GM23248 (cell line): ENCODE results near the gene TMBIM1. TPM values are rescaled to one million over a fixed set of nuclear protein-coding genes. Genes with fewer than 3 reads are reported as not detected.

Experiments used
- DNase-seq: peaks from one replicate; pipeline ENCODE4 v3.0.0-alpha.2; 2015
- H2AFZ ChIP-seq: fragments of 200-600 bp; sonication (generic); 2 replicates; pipeline ENCODE4 v1.6.1; 2016; ENCODE audit warnings: antibody characterized with exemption
- H3F3A ChIP-seq: fragments of 200-600 bp; sonication (generic); 2 replicates; pipeline ENCODE4 v1.6.1; 2016; ENCODE audit warnings: mild to moderate bottlenecking, antibody characterized with exemption, mixed run types; ENCODE audit not compliant: insufficient read depth
- H3K27ac ChIP-seq: fragments of 200-600 bp; sonication (generic); 2 replicates; pipeline ENCODE4 v1.5.1; 2016; ENCODE audit warnings: mild to moderate bottlenecking
- H3K27me3 ChIP-seq: fragments of 200-600 bp; sonication (generic); replicated peaks from 2 replicates; pipeline ENCODE4 v1.6.1; 2016; ENCODE audit warnings: mild to moderate bottlenecking; ENCODE audit not compliant: insufficient read depth
- H3K36me3 ChIP-seq: fragments of 200-600 bp; sonication (generic); 2 replicates; pipeline ENCODE4 v1.6.1; 2016; ENCODE audit warnings: low read depth, mild to moderate bottlenecking
- H3K4me1 ChIP-seq: fragments of 200-600 bp; sonication (generic); 2 replicates; pipeline ENCODE4 v1.6.1; 2016; ENCODE audit warnings: mild to moderate bottlenecking; ENCODE audit not compliant: insufficient read depth
- H3K4me2 ChIP-seq: fragments of 200-600 bp; sonication (generic); one replicate; pipeline ENCODE4 v1.6.1; 2016; ENCODE audit warnings: mild to moderate bottlenecking; ENCODE audit not compliant: unreplicated experiment
- H3K4me3 ChIP-seq: fragments of 200-600 bp; sonication (generic); 2 replicates; pipeline ENCODE4 v1.5.1; 2016; ENCODE audit warnings: mild to moderate bottlenecking
- H3K79me2 ChIP-seq: fragments of 200-600 bp; sonication (generic); 2 replicates; pipeline ENCODE4 v1.6.1; 2016; ENCODE audit warnings: mild to moderate bottlenecking; ENCODE audit not compliant: insufficient read depth
- H3K9ac ChIP-seq: fragments of 200-600 bp; sonication (generic); 2 replicates; pipeline ENCODE4 v1.6.1; 2016; ENCODE audit warnings: mild to moderate bottlenecking
- H3K9me2 ChIP-seq: fragments of 200-600 bp; sonication (generic); 2 replicates; pipeline ENCODE4 v1.6.1; 2016; ENCODE audit warnings: mixed run types, mild to moderate bottlenecking, moderate library complexity; ENCODE audit not compliant: insufficient read depth
- H3K9me3 ChIP-seq: fragments of 200-600 bp; sonication (generic); one replicate; pipeline ENCODE4 v1.6.1; 2017; ENCODE audit warnings: low read depth
- H4K20me1 ChIP-seq: fragments of 200-600 bp; sonication (generic); 2 replicates; pipeline ENCODE4 v1.6.0; 2016; ENCODE audit not compliant: insufficient read depth
- EZH2 ChIP-seq: fragments of 200-600 bp; sonication (generic); IDR thresholded peaks from 2 replicates; pipeline ENCODE4 v1.6.1; 2018; ENCODE audit warnings: antibody characterized with exemption, mild to moderate bottlenecking; ENCODE audit not compliant: insufficient read depth, poor library complexity, severe bottlenecking
- EZH2phosphoT487 ChIP-seq: fragments of 200-600 bp; sonication (generic); IDR thresholded peaks from 2 replicates; pipeline ENCODE4 v1.6.1; 2018; ENCODE audit warnings: antibody characterized with exemption, moderate library complexity, mild to moderate bottlenecking, low read depth; ENCODE audit not compliant: insufficient read depth
- WGBS, 2 experiments: methylation state at CpG; one replicate each; pipeline ENCODE4 v1.1.6; 2015 to 2017; ENCODE audit warnings: low lambda C conversion rate in 2 of 2, low coverage in 1 of 2; ENCODE audit errors: missing lambda C conversion rate in 2 of 2; 5-methylcytosine and 5-hydroxymethylcytosine counted together
- in situ Hi-C: fragments of 300-500 bp; cut with MboI; formaldehyde crosslinking; loops from 2 replicates; pipeline ENCODE4 v1.15.0; 2020
- polyA plus RNA-seq: library from polyadenylated mRNA; unstranded; fragments of >200 nt; fragmentation: Nextera tagmentation; extraction: Ambion mirVana; gene quantifications from 2 replicates; pipeline ENCODE4 v1.2.1, GENCODE V29; 2016
- total RNA-seq: library from RNA; depleted of rRNA; stranded (reverse); fragments of >200 nt; shearing (Covaris generic); gene quantifications from 2 replicates; pipeline ENCODE4 v1.2.3, GENCODE V29; 2014

The TMBIM1 gene
- total and polyA plus RNA-seq, 2 experiments from 2014 or later, result 166 to 178 TPM

GRCh38 chr2:218332920-218333645 lies 40.8 kb upstream of the TMBIM1 start:
- Histone ChIP-seq H3K4me3 (no peak overlapping the region), H3K36me3 (no peaks in the 10 kb centered on the region), H3K27ac (no peak overlapping the region), H3K9ac (no peak overlapping the region), H2AFZ (no peak overlapping the region), H3K9me3 (no peaks in the 10 kb centered on the region), H3K4me1 (no peaks in the 10 kb centered on the region), H3K79me2 (no peaks in the 10 kb centered on the region), H3F3A (no peaks in the 10 kb centered on the region), H3K27me3 (no peaks in the 10 kb centered on the region), H3K9me2 (no peaks in the 10 kb centered on the region), H4K20me1 (no peaks in the 10 kb centered on the region), H3K4me2 (no peak overlapping the region)
- TF ChIP-seq EZH2, result no peak
- no peak for TF ChIP-seq EZH2phosphoT487
- no peak for DNase-seq
- in situ Hi-C loops, result no loop called here
- 76 to 80% methylated on average over 16 of the region's 16 CpGs for WGBS, 2 experiments

GRCh38 chr2:218332288-218332687 lies 40.0 kb upstream of the TMBIM1 start:
- H3F3A ChIP-seq, result no peaks in the 10 kb centered on the region

GRCh38 chr2:218331745-218332144 lies 39.4 kb upstream of the TMBIM1 start:
- no peaks in the 10 kb centered on the region for H3K27me3 ChIP-seq
- H3K4me3 ChIP-seq, result no peak overlapping the region
- H3K4me2 ChIP-seq, result no peak overlapping the region
- no peaks in the 10 kb centered on the region for H3K36me3 ChIP-seq
- 81 to 82% methylated on average over 8 of the region's 8 CpGs for WGBS, 2 experiments
- no peaks in the 10 kb centered on the region for H4K20me1 ChIP-seq
- no peaks in the 10 kb centered on the region for H3K4me1 ChIP-seq
- no peak for DNase-seq
- no peak overlapping the region for H3K27ac ChIP-seq
- H3K9me3 ChIP-seq, result no peaks in the 10 kb centered on the region
- H2AFZ ChIP-seq, result no peak overlapping the region
- no peaks in the 10 kb centered on the region for H3K79me2 ChIP-seq
- H3F3A ChIP-seq, result no peaks in the 10 kb centered on the region
- no peak overlapping the region for H3K9ac ChIP-seq
- H3K9me2 ChIP-seq, result no peaks in the 10 kb centered on the region
- in situ Hi-C loops, result no loop called here
- no peak for TF ChIP-seq EZH2
- TF ChIP-seq EZH2phosphoT487, result no peak

More at GRCh38 chr2:218332288-218332687, 40.0 kb upstream of the TMBIM1 start:
- H3K36me3 ChIP-seq, result no peaks in the 10 kb centered on the region
- H3K4me1 ChIP-seq, result no peaks in the 10 kb centered on the region
- no peaks in the 10 kb centered on the region for H4K20me1 ChIP-seq
- no peaks in the 10 kb centered on the region for H3K9me3 ChIP-seq
- H3K27me3 ChIP-seq, result no peaks in the 10 kb centered on the region
- in situ Hi-C loops, result no loop called here
- 92 to 100% methylated on average over 1 of the region's 1 CpG for WGBS, 2 experiments
- H3K9ac ChIP-seq, result no peak overlapping the region
- no peak overlapping the region for H3K4me3 ChIP-seq
- H3K4me2 ChIP-seq, result no peak overlapping the region
- no peak for DNase-seq
- no peak overlapping the region for H2AFZ ChIP-seq
- H3K79me2 ChIP-seq, result no peaks in the 10 kb centered on the region
- TF ChIP-seq EZH2 (no peak), EZH2phosphoT487 (no peak)
- H3K27ac ChIP-seq, result no peak overlapping the region
- no peaks in the 10 kb centered on the region for H3K9me2 ChIP-seq

- in situ Hi-C loops, result no loop called here
- no peaks in the 10 kb centered on the region for H3K9me2 ChIP-seq
- TF ChIP-seq EZH2phosphoT487 (no peak), EZH2 (no peak)
- H3K27ac ChIP-seq, result no peak overlapping the region
- H3K4me2 ChIP-seq, result no peak overlapping the region
- 57 to 60% methylated on average over 8 of the region's 8 CpGs for WGBS, 2 experiments
- H3K9ac ChIP-seq, result no peak overlapping the region
- H3F3A ChIP-seq, result no peaks in the 10 kb centered on the region
- no peaks in the 10 kb centered on the region for H3K27me3 ChIP-seq
- H3K79me2 ChIP-seq, result no peaks in the 10 kb centered on the region
- no peaks in the 10 kb centered on the region for H4K20me1 ChIP-seq
- no peak overlapping the region for H2AFZ ChIP-seq
- H3K4me1 ChIP-seq, result no peaks in the 10 kb centered on the region
- no peak overlapping the region for H3K4me3 ChIP-seq
- H3K36me3 ChIP-seq, result no peaks in the 10 kb centered on the region
- no peaks in the 10 kb centered on the region for H3K9me3 ChIP-seq
- DNase-seq, result no peak
Observed at GRCh38 chr2:218329826-218330593, 37.7 kb upstream of the TMBIM1 start.
